K562 (cell line): ENCODE measurements around the gene NEUROD2. TPM values are rescaled to one million over a fixed set of nuclear protein-coding genes. Genes with fewer than 3 reads are reported as not detected.

ENCODE experiments used
- BMI1 ChIP-seq: fragments of 150-350 bp; IDR thresholded peaks from 2 replicates; pipeline ENCODE4 v1.6.1; 2014; ENCODE audit warnings: low read length
- CCAR2 ChIP-seq: fragments of 200-400 bp; formaldehyde crosslinking; IDR thresholded peaks from 2 replicates; pipeline ENCODE4 v1.6.1; 2017; ENCODE audit warnings: mild to moderate bottlenecking, low read depth, low read length
- CCNT2 ChIP-seq: IDR thresholded peaks from 2 replicates; pipeline ENCODE4 v1.6.1; 2011; ENCODE audit warnings: borderline replicate concordance, low read depth, mild to moderate bottlenecking, moderate library complexity, mixed read lengths, low read length; ENCODE audit not compliant: insufficient read length; ENCODE audit errors: extremely low read depth
- CXXC5 ChIP-seq: fragments of 250-450 bp; sonication (Bioruptor Pico); IDR thresholded peaks from 2 replicates; pipeline ENCODE4 v1.8.0; 2022; ENCODE audit warnings: inconsistent platforms, mild to moderate bottlenecking, moderate library complexity
- ELF1 ChIP-seq: fragments of 200-800 bp; sonication (Bioruptor generic); IDR thresholded peaks from 2 replicates; pipeline ENCODE4 v1.6.1; 2016; ENCODE audit warnings: missing genetic modification characterization, missing compliant biosample characterization
- HBP1 ChIP-seq: fragments of 450-650 bp; formaldehyde crosslinking; IDR thresholded peaks from 2 replicates; pipeline ENCODE4 v1.4.0; 2022; ENCODE audit warnings: missing genetic modification characterization
- HMGN3 ChIP-seq: IDR thresholded peaks from 2 replicates; pipeline ENCODE4 v1.6.1; 2011; ENCODE audit warnings: borderline replicate concordance, low read depth, mild to moderate bottlenecking, mixed read lengths, low read length; ENCODE audit not compliant: insufficient read length; ENCODE audit errors: extremely low read depth
- HMGXB4 ChIP-seq: sonication (generic); formaldehyde crosslinking; IDR thresholded peaks from 2 replicates; pipeline ENCODE4 v1.8.1; 2023; ENCODE audit warnings: mild to moderate bottlenecking, missing genetic modification reagents
- HNRNPL ChIP-seq: fragments of 200-400 bp; formaldehyde crosslinking; IDR thresholded peaks from 2 replicates; pipeline ENCODE4 v1.6.1; 2017; ENCODE audit warnings: low read depth, mild to moderate bottlenecking, low read length
- MTA2 ChIP-seq: fragments of 450-650 bp; IDR thresholded peaks from 2 replicates; pipeline ENCODE4 v1.6.1; 2016; ENCODE audit warnings: low read depth
- NFE2 ChIP-seq: IDR thresholded peaks from 2 replicates; pipeline ENCODE4 v1.6.1; 2014; ENCODE audit warnings: antibody characterized with exemption, low read depth
- NFIC ChIP-seq: fragments of 450-650 bp; IDR thresholded peaks from 2 replicates; pipeline ENCODE4 v1.6.1; 2017; ENCODE audit warnings: mild to moderate bottlenecking, inconsistent platforms
- NR2C1 ChIP-seq, 2 experiments: fragments of 450-650 bp; IDR thresholded peaks; 2 replicates each; pipeline ENCODE4 v1.6.1; 2017; ENCODE audit warnings: mild to moderate bottlenecking in 2 of 2, antibody characterized with exemption in 1 of 2, inconsistent platforms in 1 of 2, missing compliant biosample characterization in 1 of 2, missing genetic modification characterization in 1 of 2
- NR2C2 ChIP-seq, 2 experiments: fragments of 200-800 bp in 1 of 2; sonication (Bioruptor generic) in 1 of 2; sonication (generic) in 1 of 2; formaldehyde crosslinking in 1 of 2; IDR thresholded peaks; 2 replicates each; pipeline versions ENCODE4 v1.6.1 to v1.8.0; 2016 to 2022; ENCODE audit warnings: mild to moderate bottlenecking in 1 of 2, missing compliant biosample characterization in 1 of 2, missing genetic modification characterization in 1 of 2, missing genetic modification reagents in 1 of 2
- PHF20 ChIP-seq: fragments of 450-650 bp; IDR thresholded peaks from 2 replicates; pipeline ENCODE4 v1.6.1; 2018; ENCODE audit not compliant: partially characterized antibody
- POLR2H ChIP-seq: IDR thresholded peaks from 2 replicates; pipeline ENCODE4 v1.6.1; 2016; ENCODE audit warnings: missing genetic modification characterization, low read depth, mild to moderate bottlenecking, control low read depth, missing compliant biosample characterization, moderate library complexity
- SRSF1 ChIP-seq: fragments of 200-400 bp; formaldehyde crosslinking; IDR thresholded peaks from 2 replicates; pipeline ENCODE4 v1.6.1; 2017; ENCODE audit warnings: mild to moderate bottlenecking, low read depth, low read length, moderate library complexity
- TBP ChIP-seq: optimal IDR thresholded peaks from 2 replicates; pipeline ENCODE3; 2011; ENCODE audit warnings: low read depth, low read length, improper control_type of control experiment
- TCF7 ChIP-seq: sonication (generic); IDR thresholded peaks from 2 replicates; pipeline ENCODE4 v1.6.1; 2016; ENCODE audit warnings: antibody characterized with exemption, borderline replicate concordance
- ZBTB17 ChIP-seq: fragments of 450-650 bp; formaldehyde crosslinking; IDR thresholded peaks from 2 replicates; pipeline ENCODE4 v1.4.0; 2020; ENCODE audit warnings: mild to moderate bottlenecking
- ZNF174 ChIP-seq: fragments of 250-450 bp; sonication (Bioruptor Pico); IDR thresholded peaks from 2 replicates; pipeline ENCODE4 v1.4.0; 2020; ENCODE audit warnings: mild to moderate bottlenecking
- ZNF212 ChIP-seq: fragments of 450-650 bp; formaldehyde crosslinking; IDR thresholded peaks from 2 replicates; pipeline ENCODE4 v1.4.0; 2020; ENCODE audit warnings: mild to moderate bottlenecking
- ZNF398 ChIP-seq: fragments of 250-450 bp; sonication (Bioruptor Pico); IDR thresholded peaks from 2 replicates; pipeline ENCODE4 v1.8.0; 2021; ENCODE audit warnings: moderate library complexity, mild to moderate bottlenecking, inconsistent platforms
- ZNF75A ChIP-seq: fragments of 450-650 bp; formaldehyde crosslinking; IDR thresholded peaks from 2 replicates; pipeline ENCODE4 v1.4.0; 2020; ENCODE audit warnings: mild to moderate bottlenecking
- polyA plus RNA-seq, 8 experiments: library from polyadenylated mRNA; depleted of rRNA in 4 of 8; stranded (reverse) in 5 of 8; unstranded in 3 of 8; fragments of >200 nt; fragmentation: Nextera tagmentation in 2 of 8; fragmentation: Illumina TruSeq in 1 of 8; extraction: Ambion mirVana in 2 of 8; extraction: Trizol in 1 of 8; gene quantifications; 2 replicates each; pipeline versions ENCODE4 v1.2.1 to v1.2.3, GENCODE V29; 2011 to 2014; ENCODE audit warnings: inconsistent platforms in 1 of 8, missing spikeins in 1 of 8
- total RNA-seq, 7 experiments: library from RNA; depleted of rRNA in 6 of 7; stranded (reverse); fragments of >200 nt in 6 of 7; fragmentation: Illumina TruSeq in 2 of 7; extraction: Trizol in 2 of 7; gene quantifications; 2 replicates each; pipeline versions ENCODE4 v1.2.1 to v1.2.3, GENCODE V29; 2011 to 2021; ENCODE audit warnings: low replicate concordance in 1 of 7

NEUROD2 gene
- total and polyA plus RNA-seq, 9 of the 15 experiments (the other 6 are each of a cell fraction or from before 2014, with no cell fraction given): not detected

GRCh38 chr17:39636927-39637736 is 29.4 kb upstream of the NEUROD2 start, which contains the start of gene STARD3 (continued):
- TF ChIP-seq POLR2H: no peak
- peak; percentile 66 for TF ChIP-seq CCNT2
- TF ChIP-seq HMGN3: peak; percentile 53
- TF ChIP-seq ZNF75A: no peak
- no peak for TF ChIP-seq ZBTB17
- peak; percentile 23; the same call in 1 of the 2 replicates for TF ChIP-seq HBP1
- no peak for TF ChIP-seq HNRNPL
- TF ChIP-seq NR2C2 (CRISPR knock-in tag; IDR thresholded peaks at IDR 0.05): no peak
- TF ChIP-seq NR2C2 (tag; IDR thresholded peaks at IDR 0.05): peak; percentile 80
- no peak for TF ChIP-seq SRSF1
- TF ChIP-seq NFE2: 0 out of 2 replicates have a peak, but pooled peaks have one; percentile 16
- TF ChIP-seq TBP: peak; percentile 47
- TF ChIP-seq NR2C1 (IDR thresholded peaks at IDR 0.05): 0 out of 2 replicates have a peak, but pooled peaks have one; percentile 59
- TF ChIP-seq NR2C1 (tag; IDR thresholded peaks at IDR 0.05): peak; percentile 55
- no peak for TF ChIP-seq CCAR2
- TF ChIP-seq BMI1: no peak
- no peak for TF ChIP-seq ZNF398 (CRISPR knock-in tag)
- peak; percentile 67; the same call in 1 of the 2 replicates for TF ChIP-seq HMGXB4 (CRISPR knock-in tag)
- no peak for TF ChIP-seq ZNF212 (CRISPR knock-in tag)
- TF ChIP-seq TCF7: peak; percentile 76; the same call in 1 of the 2 replicates
- TF ChIP-seq ELF1 (tag): peak; percentile 52; the same call in 1 of the 2 replicates
- TF ChIP-seq ZNF174 (CRISPR knock-in tag): no peak
- no peak for TF ChIP-seq MTA2
- peak; percentile 96 for TF ChIP-seq CXXC5 (CRISPR knock-in tag)
- peak; percentile 87 for TF ChIP-seq PHF20
- peak; percentile 44 for TF ChIP-seq NFIC
